Suprapubic skin (tissue), 4 donors: Measurements from ENCODE around the gene TTLL3. TPM values are rescaled to one million over a fixed set of nuclear protein-coding genes. Genes with fewer than 3 reads are reported as not detected.

Experiments used
- DNase-seq, 2 donors: peaks; one replicate each; pipeline ENCODE4 v3.0.0-alpha.2; 2019; ENCODE audit warnings: low spot score in 2 of 2
- H3K27ac ChIP-seq: fragments of 200-600 bp; sonication (generic); one replicate; pipeline ENCODE4 v1.5.1; 2019
- H3K27me3 ChIP-seq: fragments of 200-600 bp; sonication (generic); one replicate; pipeline ENCODE4 v1.5.1; 2019
- H3K36me3 ChIP-seq: fragments of 200-600 bp; sonication (generic); one replicate; pipeline ENCODE4 v1.5.1; 2019
- H3K4me1 ChIP-seq: fragments of 200-600 bp; sonication (generic); one replicate; pipeline ENCODE4 v1.5.1; 2019
- H3K4me3 ChIP-seq: fragments of 200-600 bp; sonication (generic); one replicate; pipeline ENCODE4 v1.5.1; 2019; ENCODE audit warnings: mild to moderate bottlenecking
- H3K9me3 ChIP-seq: fragments of 200-600 bp; sonication (generic); one replicate; pipeline ENCODE4 v1.5.1; 2019
- CTCF ChIP-seq, 2 donors: fragments of 200-600 bp in 1 of 2; fragments of 450-650 bp in 1 of 2; sonication (generic) in 1 of 2; IDR thresholded peaks; one replicate each; pipeline ENCODE4 v1.5.1; 2016 to 2019; ENCODE audit warnings: antibody characterized with exemption in 2 of 2, mild to moderate bottlenecking in 1 of 2, moderate library complexity in 1 of 2
- EP300 ChIP-seq: sonication (generic); formaldehyde crosslinking; IDR thresholded peaks from one replicate; pipeline ENCODE4 v1.6.1; 2017; ENCODE audit warnings: antibody characterized with exemption
- POLR2A ChIP-seq, 2 donors: fragments of 450-650 bp; IDR thresholded peaks; one replicate each; pipeline ENCODE4 v1.6.1; 2017; ENCODE audit warnings: antibody characterized with exemption in 2 of 2, mild to moderate bottlenecking in 2 of 2, moderate library complexity in 2 of 2
- POLR2AphosphoS5 ChIP-seq, 3 donors: sonication (generic); formaldehyde crosslinking; IDR thresholded peaks; one replicate each; pipeline ENCODE4 v1.6.1; 2017; ENCODE audit warnings: antibody characterized with exemption in 3 of 3
- WGBS: methylation state at CpG from one replicate; pipeline ENCODE4 v1.1.5; 2018; 5-methylcytosine and 5-hydroxymethylcytosine counted together
- total RNA-seq, 4 donors: library from RNA; depleted of rRNA; stranded (reverse); fragments of >200 nt; gene quantifications; one replicate each; pipeline ENCODE4 v1.1.0, GENCODE V29; 2016

Gene TTLL3
- total RNA-seq, 4 donors from 2014 or later = 42.4 to 286 (median 83.3) TPM

GRCh38 chr3:9804996-9805395, 5.1 kb upstream of the TTLL3 start:
- Histone ChIP-seq H3K4me3 (no peak overlapping the region), H3K27ac (no peak overlapping the region), H3K27me3 (no peaks in the 10 kb centered on the region), H3K9me3 (no peaks in the 10 kb centered on the region), H3K4me1 (peaks cover 10% of the 10 kb centered on the region), H3K36me3 (peaks cover 70% of the 10 kb centered on the region)
- DNase-seq = no peak
- 86% methylated on average over 5 of the region's 5 CpGs for WGBS
- no peak for TF ChIP-seq CTCF (IDR thresholded peaks at IDR 0.05)
- no peak for TF ChIP-seq POLR2AphosphoS5 (IDR thresholded peaks at IDR 0.05)
- TF ChIP-seq EP300 = no peak
- no peak for TF ChIP-seq POLR2A (IDR thresholded peaks at IDR 0.05)

DNA sequence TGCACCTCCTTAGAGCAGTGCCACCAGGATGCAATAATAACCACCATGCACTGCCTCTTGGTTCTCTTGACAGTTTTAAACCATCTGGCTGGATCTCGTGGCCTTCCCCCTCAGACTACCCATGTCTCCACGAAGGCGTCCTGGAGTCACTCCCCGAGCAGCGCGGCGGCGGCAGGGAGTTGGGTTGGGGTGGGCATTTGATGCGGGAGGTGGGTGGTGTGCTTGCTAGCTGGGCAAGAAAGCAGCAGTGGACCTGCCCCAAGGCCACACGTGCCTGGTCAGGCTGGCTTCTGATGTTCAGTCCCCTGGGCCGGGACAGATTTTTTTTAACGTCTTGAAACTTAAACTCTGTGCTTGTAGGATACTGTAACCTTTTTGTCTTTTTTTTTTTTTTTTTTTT, 3.9 kb upstream of the TTLL3 start:
- Histone ChIP-seq H3K36me3 (peaks cover 59% of the 10 kb centered on the region), H3K9me3 (no peaks in the 10 kb centered on the region), H3K4me3 (no peak overlapping the region), H3K27me3 (no peaks in the 10 kb centered on the region), H3K27ac (no peak overlapping the region), H3K4me1 (peaks cover 19% of the 10 kb centered on the region)
- TF ChIP-seq POLR2AphosphoS5 (IDR thresholded peaks at IDR 0.05) (no peak), CTCF (IDR thresholded peaks at IDR 0.05) (no peak), POLR2A (IDR thresholded peaks at IDR 0.05) (no peak), EP300 (no peak)
- 87% methylated on average over 12 of the region's 12 CpGs for WGBS
- DNase-seq = no peak

DNA sequence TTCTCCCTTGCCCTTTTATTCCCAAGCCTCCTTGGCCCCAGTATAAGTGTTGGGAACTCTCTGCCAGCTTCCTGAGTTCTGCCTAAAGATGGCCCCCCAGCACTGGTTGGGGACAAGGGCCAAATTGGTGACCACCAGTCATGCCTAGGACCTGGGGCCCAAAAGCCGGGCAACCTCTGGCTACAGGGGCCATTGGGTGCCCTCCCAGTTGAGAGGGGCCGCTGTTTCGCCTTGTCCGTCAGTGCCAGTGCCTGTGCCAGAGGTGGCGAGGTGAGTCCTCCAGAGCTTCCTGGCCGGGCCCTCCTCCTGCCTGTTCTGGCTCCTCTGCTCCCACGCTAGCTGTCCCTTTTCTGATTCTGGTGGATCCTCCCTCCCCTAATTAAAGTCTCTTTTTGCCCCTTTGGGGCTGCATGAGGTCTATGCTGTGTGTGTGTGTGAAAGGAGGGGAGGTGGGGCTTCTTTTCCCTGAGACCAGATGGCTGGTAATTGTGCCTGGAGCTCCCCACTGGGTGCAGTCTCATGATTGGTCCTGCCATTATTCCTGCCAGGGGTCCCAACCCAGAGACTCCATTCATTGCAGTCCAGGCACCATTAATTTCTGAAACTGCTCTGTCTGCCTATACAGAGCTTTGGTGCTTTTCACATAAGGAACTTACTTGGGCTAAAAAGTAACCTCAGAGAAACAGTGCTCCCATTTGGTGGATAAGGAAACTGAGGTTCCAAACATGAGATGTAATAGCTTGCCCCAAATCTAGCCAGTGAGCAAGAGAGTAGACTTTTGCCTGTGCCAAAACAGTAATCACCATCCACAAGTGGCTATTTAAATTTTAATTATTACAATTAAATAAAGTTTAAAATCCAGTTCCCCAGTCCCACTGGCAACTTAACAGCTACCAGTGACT, 3.1 kb upstream of the TTLL3 start:
- H3K27me3 ChIP-seq = no peaks in the 10 kb centered on the region
- 91% methylated on average over 6 of the region's 7 CpGs for WGBS
- no peak for DNase-seq
- no peak overlapping the region for H3K27ac ChIP-seq
- H3K4me3 ChIP-seq = no peak overlapping the region
- H3K4me1 ChIP-seq = peaks cover 20% of the 10 kb centered on the region
- TF ChIP-seq EP300 = no peak
- no peak for TF ChIP-seq POLR2A (IDR thresholded peaks at IDR 0.05)
- no peak for TF ChIP-seq POLR2AphosphoS5 (IDR thresholded peaks at IDR 0.05)
- TF ChIP-seq CTCF (IDR thresholded peaks at IDR 0.05) = no peak
- no peaks in the 10 kb centered on the region for H3K9me3 ChIP-seq
- H3K36me3 ChIP-seq = peaks cover 51% of the 10 kb centered on the region

DNA sequence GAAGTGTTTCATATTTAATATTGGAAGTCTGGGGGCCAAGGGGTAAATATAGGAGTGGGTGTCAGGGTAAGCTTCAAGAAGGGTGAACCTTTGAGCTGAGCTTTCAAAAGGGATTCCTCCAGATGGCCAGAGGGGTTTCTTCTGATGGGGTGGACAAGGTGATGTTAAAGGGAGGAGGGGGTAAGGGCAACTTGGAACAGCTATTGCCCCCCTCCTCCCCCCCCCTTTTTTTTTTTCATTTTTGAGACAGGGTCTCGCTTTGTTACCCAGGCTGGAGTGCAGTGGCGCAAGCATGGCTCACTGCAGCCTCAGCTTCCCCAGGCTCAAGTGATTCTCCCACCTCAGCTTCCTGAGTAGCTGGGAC, 2.1 kb upstream of the TTLL3 start:
- H3K4me1 ChIP-seq = peaks cover 20% of the 10 kb centered on the region
- H3K27ac ChIP-seq = no peak overlapping the region
- no peaks in the 10 kb centered on the region for H3K27me3 ChIP-seq
- H3K4me3 ChIP-seq = no peak overlapping the region
- peaks cover 46% of the 10 kb centered on the region for H3K36me3 ChIP-seq
- no peak for DNase-seq
- no peak for TF ChIP-seq POLR2AphosphoS5 (IDR thresholded peaks at IDR 0.05)
- TF ChIP-seq POLR2A (IDR thresholded peaks at IDR 0.05) = no peak
- no peak for TF ChIP-seq EP300
- TF ChIP-seq CTCF (IDR thresholded peaks at IDR 0.05) = no peak
- WGBS = 95% methylated on average over 2 of the region's 2 CpGs
- no peaks in the 10 kb centered on the region for H3K9me3 ChIP-seq

- H3K4me3 ChIP-seq = no peak overlapping the region
- peak overlapping the region; percentile 96 for H3K27ac ChIP-seq
- H3K36me3 ChIP-seq = peaks cover 46% of the 10 kb centered on the region
- H3K9me3 ChIP-seq = no peaks in the 10 kb centered on the region
- TF ChIP-seq CTCF (IDR thresholded peaks at IDR 0.05) (no peak), POLR2A (IDR thresholded peaks at IDR 0.05) (no peak), EP300 (no peak), POLR2AphosphoS5 (IDR thresholded peaks at IDR 0.05) (no peak)
- H3K27me3 ChIP-seq = no peaks in the 10 kb centered on the region
- WGBS = 88% methylated on average over 5 of the region's 7 CpGs
- peaks cover 20% of the 10 kb centered on the region for H3K4me1 ChIP-seq
- DNase-seq = no peak
Observed at GRCh38 chr3:9808345-9809037, 1.6 kb upstream of the TTLL3 start.
